ENCODE data around the gene TCEA2. TPM values are rescaled to one million over a fixed set of nuclear protein-coding genes. Genes with fewer than 3 reads are reported as not detected.

TCEA2 gene
- total and polyA plus RNA-seq, 2 donors from 2014 or later = 53.8 to 90.9 TPM

DNA sequence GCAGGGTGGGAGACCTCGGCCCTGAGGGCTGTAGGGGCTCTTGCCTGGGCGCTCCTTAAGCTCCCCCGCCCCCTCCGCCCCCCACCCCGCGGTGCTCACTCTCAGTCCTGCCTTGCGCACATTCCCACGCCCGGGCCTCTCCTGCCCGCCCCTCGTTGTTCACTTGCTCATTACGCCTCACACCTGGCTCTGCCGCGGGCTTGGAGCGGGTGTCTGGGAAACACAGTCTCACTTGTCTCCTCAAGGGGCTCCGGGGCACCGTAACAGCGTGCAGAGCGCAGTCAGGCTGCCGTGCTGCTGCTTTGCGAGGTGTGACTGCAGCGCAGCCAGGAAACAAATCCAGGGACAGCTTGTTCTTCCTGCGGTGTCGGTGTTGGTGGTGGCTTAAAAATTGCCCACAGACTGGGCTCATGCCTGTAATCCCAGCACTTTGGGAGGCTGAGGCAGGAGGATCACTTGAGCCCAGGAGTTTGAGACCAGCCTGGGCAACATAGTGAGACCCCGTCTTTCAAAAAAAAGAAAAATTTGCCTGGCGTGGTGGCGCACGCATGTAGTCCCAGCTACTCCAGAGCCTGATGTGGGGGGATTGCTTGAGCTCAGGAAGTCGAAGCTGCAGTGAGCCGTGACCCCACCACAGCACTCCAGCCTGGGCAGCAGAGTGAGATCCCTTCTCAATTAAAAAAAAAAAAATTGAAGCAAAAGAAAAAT lies 39.8 kb downstream of the TCEA2 start:
- peak; percentile 79 to 84 (median 81) for DNase-seq
- Histone ChIP-seq H3K36me3 (ENCODE audit: control insufficient read depth in 2 of 3, insufficient read depth in 3 of 3, low read length in 3 of 3) (no peaks in the 10 kb centered on the region), H3K4me1 (ENCODE audit: control insufficient read depth in 2 of 3, insufficient read depth in 2 of 3, low read depth in 1 of 3, low read length in 3 of 3) (no peaks in the 10 kb centered on the region), H3K9ac (ENCODE audit: low read length in 3 of 3) (no peak overlapping the region), H3K4me3 (ENCODE audit: low read length in 3 of 3) (no peak overlapping the region), H3K27me3 (ENCODE audit: control insufficient read depth, insufficient read depth, low read length) (peaks cover 2% of the 10 kb centered on the region), H3K27ac (ENCODE audit: low read depth in 2 of 2, low read length in 2 of 2) (no peak overlapping the region), H3K9me3 (ENCODE audit: control insufficient read depth in 2 of 3, insufficient read depth in 1 of 3, low read length in 3 of 3) (no peaks in the 10 kb centered on the region)
- intact Hi-C loops (cut with DNase I) = no loop called here
- TF ChIP-seq, protein P1, sequence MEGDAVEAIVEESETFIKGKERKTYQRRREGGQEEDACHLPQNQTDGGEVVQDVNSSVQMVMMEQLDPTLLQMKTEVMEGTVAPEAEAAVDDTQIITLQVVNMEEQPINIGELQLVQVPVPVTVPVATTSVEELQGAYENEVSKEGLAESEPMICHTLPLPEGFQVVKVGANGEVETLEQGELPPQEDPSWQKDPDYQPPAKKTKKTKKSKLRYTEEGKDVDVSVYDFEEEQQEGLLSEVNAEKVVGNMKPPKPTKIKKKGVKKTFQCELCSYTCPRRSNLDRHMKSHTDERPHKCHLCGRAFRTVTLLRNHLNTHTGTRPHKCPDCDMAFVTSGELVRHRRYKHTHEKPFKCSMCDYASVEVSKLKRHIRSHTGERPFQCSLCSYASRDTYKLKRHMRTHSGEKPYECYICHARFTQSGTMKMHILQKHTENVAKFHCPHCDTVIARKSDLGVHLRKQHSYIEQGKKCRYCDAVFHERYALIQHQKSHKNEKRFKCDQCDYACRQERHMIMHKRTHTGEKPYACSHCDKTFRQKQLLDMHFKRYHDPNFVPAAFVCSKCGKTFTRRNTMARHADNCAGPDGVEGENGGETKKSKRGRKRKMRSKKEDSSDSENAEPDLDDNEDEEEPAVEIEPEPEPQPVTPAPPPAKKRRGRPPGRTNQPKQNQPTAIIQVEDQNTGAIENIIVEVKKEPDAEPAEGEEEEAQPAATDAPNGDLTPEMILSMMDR (IDR thresholded peaks at IDR 0.05; ENCODE audit: borderline replicate concordance, extremely low read depth, insufficient read depth) = no peak
- FAIRE-seq = no peak

DNA sequence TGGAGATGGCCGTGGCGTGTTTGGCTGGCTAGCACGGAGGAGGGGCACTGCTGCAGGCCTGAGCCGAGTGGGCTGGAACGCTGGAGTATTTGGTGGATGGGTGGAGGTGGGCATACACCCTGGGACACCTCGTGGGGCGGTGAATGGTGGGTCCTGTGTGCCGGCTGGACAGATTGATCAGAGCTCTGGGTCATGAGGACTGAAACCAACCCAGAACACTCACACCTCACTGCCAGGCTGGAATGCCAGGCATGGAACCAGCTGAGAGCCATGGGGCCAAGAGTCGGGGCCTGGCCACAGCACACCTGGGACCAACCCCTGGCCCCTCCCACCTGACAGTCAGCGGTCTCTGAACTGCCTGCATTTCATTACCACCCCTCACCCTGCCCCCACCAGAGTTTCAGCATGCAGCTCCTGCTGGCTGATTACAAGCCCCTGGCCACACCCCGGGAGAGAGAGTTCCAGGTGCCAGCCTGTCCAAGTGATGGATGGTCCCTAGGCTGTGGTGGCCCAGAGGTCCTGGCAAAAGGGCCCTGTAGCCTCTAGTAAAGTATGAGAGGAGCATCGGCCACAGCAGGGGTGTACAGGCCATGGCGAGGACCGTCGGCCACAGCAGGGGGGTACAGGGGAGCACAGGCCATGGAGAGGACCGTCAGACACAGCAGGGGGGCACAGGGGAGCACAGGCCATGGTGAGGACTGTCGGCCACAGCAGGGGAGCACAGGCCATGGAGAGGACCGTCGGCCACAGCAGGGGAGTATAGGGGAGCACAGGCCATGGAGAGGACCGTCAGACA lies 41.1 kb downstream of the TCEA2 start:
- FAIRE-seq (no peak), DNase-seq (peak in 3 of 5 donors; percentile 56 to 64 (median 59))
- intact Hi-C loops (cut with DNase I) = no loop called here
- no peak overlapping the region for H3K4me3 ChIP-seq (ENCODE audit: low read length in 3 of 3)
- no peak overlapping the region for H3K9ac ChIP-seq (ENCODE audit: low read length in 3 of 3)
- TF ChIP-seq, protein P1 (IDR thresholded peaks at IDR 0.05; ENCODE audit: borderline replicate concordance, extremely low read depth, insufficient read depth) = no peak
- H3K36me3 ChIP-seq (ENCODE audit: control insufficient read depth in 2 of 3, insufficient read depth in 3 of 3, low read length in 3 of 3) = no peaks in the 10 kb centered on the region
- no peaks in the 10 kb centered on the region for H3K9me3 ChIP-seq (ENCODE audit: control insufficient read depth in 2 of 3, insufficient read depth in 1 of 3, low read length in 3 of 3)
- H3K27me3 ChIP-seq (ENCODE audit: control insufficient read depth, insufficient read depth, low read length) = peaks cover 2% of the 10 kb centered on the region
- no peak overlapping the region for H3K27ac ChIP-seq (ENCODE audit: low read depth in 2 of 2, low read length in 2 of 2)
- no peaks in the 10 kb centered on the region for H3K4me1 ChIP-seq (ENCODE audit: control insufficient read depth in 2 of 3, insufficient read depth in 2 of 3, low read depth in 1 of 3, low read length in 3 of 3)

DNA sequence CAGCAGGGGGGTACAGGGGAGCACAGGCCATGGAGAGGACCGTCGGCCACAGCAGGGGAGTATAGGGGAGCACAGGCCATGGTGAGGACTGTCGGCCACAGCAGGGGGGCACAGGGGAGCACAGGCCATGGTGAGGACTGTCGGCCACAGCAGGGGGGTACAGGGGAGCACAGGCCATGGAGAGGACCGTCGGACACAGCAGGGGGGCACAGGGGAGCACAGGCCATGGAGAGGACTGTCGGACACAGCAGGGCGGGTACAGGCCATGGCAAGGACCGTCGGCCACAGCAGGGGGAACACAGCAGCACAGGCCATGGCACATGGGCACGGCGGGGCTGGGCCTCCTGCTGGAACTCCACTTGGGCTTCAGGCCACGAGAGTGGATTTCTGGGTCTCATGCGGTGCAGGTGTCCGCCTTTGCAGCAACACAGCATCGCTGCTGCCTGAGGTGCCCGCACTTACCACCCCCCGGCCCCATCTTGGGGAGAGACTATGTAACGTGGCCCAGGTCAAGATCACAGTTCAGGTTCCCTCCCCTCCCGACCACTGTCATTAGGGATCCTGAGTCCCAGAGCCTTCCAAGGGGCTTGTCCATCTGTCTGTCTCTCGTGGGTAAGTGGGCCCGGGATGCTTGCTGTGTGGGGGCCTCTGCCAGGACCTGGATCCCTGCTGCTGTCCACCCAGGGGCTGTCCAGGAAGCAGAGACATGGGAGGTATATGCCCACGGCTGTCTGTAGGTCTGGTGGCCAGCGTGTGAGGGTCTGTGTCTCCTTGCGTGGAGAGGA lies 41.9 kb downstream of the TCEA2 start:
- FAIRE-seq (no peak), DNase-seq (peak in 1 of 5 donors; percentile 58)
- no peak overlapping the region for H3K27ac ChIP-seq (ENCODE audit: low read depth in 2 of 2, low read length in 2 of 2)
- peaks cover 2% of the 10 kb centered on the region for H3K27me3 ChIP-seq (ENCODE audit: control insufficient read depth, insufficient read depth, low read length)
- intact Hi-C loops (cut with DNase I) = no loop called here
- no peaks in the 10 kb centered on the region for H3K36me3 ChIP-seq (ENCODE audit: control insufficient read depth in 2 of 3, insufficient read depth in 3 of 3, low read length in 3 of 3)
- no peaks in the 10 kb centered on the region for H3K9me3 ChIP-seq (ENCODE audit: control insufficient read depth in 2 of 3, insufficient read depth in 1 of 3, low read length in 3 of 3)
- no peak overlapping the region for H3K4me3 ChIP-seq (ENCODE audit: low read length in 3 of 3)
- no peak overlapping the region for H3K9ac ChIP-seq (ENCODE audit: low read length in 3 of 3)
- H3K4me1 ChIP-seq (ENCODE audit: control insufficient read depth in 2 of 3, insufficient read depth in 2 of 3, low read depth in 1 of 3, low read length in 3 of 3) = no peaks in the 10 kb centered on the region
- TF ChIP-seq, protein P1 (IDR thresholded peaks at IDR 0.05; ENCODE audit: borderline replicate concordance, extremely low read depth, insufficient read depth) = no peak

All from kidney (tissue), 14 donors.